Bronchial epithelial cell (primary cell): ENCODE data around the gene ITGB2. TPM values are rescaled to one million over a fixed set of nuclear protein-coding genes. Genes with fewer than 3 reads are reported as not detected.

ENCODE experiments used
- DNase-seq: peaks from one replicate; pipeline ENCODE4 v3.0.0-alpha.2; 2010; ENCODE audit warnings: low read depth
- FAIRE-seq: peaks from 2 replicates; lab custom pipeline; 2011; peaks lifted over from hg19 to GRCh38; lab: Jason Lieb, UNC
- H3K27me3 ChIP-seq: 2 replicates; pipeline ENCODE4 v1.5.1; 2011; ENCODE audit warnings: low read length; ENCODE audit not compliant: control insufficient read depth, insufficient read depth
- H3K36me3 ChIP-seq: 2 replicates; pipeline ENCODE4 v1.5.1; 2011; ENCODE audit warnings: low read length; ENCODE audit not compliant: control insufficient read depth, insufficient read depth
- H3K4me3 ChIP-seq: 2 replicates; pipeline ENCODE4 v1.5.1; 2011; ENCODE audit warnings: mild to moderate bottlenecking, low read depth, low read length, control low read depth
- total RNA-seq: library from RNA; depleted of rRNA; stranded (reverse); fragments of >200 nt; gene quantifications from 2 replicates; pipeline ENCODE4 v1.2.1, GENCODE V29; 2014
- TF ChIP-seq, protein P1 (sequence below): IDR thresholded peaks from 2 replicates; pipeline ENCODE4 v1.5.1; 2011; ENCODE audit warnings: mild to moderate bottlenecking, moderate library complexity, low read length, control low read depth, inconsistent platforms; ENCODE audit not compliant: insufficient read depth, severe bottlenecking

The ITGB2 gene
- 0.26 and 1.1 TPM in 2 replicates for total RNA-seq

DNA sequence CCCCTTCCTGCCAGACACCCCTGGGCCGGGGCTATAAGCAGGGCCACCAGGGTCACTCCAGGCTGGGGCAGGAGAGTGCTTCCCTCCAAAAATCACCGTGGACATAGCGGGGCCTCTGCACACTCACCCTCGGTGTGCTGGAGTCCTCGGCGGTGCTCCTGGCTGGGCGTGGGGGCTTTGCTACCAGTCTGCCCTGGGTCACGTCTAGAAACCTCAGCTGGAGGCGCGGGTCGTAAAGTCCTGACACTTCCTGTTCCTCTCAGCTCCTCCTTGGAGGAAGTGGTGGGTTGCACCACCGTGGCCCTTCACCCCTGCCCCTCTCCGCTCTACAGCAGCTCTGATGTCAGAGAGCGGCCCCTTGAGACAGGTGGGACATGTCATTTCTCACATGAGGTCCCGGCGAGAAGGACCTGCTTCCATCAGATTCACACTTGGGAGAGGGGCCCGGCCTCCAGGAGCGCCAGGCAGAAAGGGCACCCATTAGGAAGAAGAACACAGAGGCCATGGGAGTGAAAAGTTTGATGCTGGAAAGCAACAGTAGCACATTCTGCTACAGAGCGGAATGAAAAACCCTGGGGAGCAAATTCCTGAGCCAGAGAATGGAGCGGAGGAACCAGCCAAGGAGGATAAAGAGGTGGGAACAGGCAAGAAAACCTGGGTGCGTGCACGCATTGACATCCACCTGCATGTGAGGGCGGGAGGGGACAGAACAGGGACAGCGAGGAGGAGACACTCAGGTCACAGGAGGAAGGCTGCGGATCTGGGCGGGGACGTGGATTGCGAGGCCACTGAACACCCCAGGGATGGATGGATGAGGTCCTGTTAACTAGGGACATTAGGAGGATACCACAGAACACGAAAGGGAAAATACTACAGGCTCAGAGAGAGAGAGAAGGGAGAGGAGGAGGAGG is at the start of gene ITGB2:
Gene ITGB2 (minus strand): TSS at position 206 of the 911 bp plus-strand sequence. CDS start 10,117 bp downstream, outside the sequence.
- no peak for DNase-seq
- H3K4me3 ChIP-seq, result no peak within 1 kb of the TSS
- TF ChIP-seq, protein P1, sequence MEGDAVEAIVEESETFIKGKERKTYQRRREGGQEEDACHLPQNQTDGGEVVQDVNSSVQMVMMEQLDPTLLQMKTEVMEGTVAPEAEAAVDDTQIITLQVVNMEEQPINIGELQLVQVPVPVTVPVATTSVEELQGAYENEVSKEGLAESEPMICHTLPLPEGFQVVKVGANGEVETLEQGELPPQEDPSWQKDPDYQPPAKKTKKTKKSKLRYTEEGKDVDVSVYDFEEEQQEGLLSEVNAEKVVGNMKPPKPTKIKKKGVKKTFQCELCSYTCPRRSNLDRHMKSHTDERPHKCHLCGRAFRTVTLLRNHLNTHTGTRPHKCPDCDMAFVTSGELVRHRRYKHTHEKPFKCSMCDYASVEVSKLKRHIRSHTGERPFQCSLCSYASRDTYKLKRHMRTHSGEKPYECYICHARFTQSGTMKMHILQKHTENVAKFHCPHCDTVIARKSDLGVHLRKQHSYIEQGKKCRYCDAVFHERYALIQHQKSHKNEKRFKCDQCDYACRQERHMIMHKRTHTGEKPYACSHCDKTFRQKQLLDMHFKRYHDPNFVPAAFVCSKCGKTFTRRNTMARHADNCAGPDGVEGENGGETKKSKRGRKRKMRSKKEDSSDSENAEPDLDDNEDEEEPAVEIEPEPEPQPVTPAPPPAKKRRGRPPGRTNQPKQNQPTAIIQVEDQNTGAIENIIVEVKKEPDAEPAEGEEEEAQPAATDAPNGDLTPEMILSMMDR, result no peak
- no peak for FAIRE-seq
- no peaks in the 10 kb centered on the region for H3K27me3 ChIP-seq
- no peaks in the 10 kb centered on the region for H3K36me3 ChIP-seq

GRCh38 chr21:44969931-44970755 is 49.4 kb upstream of the ITGB2 start:
- DNase-seq (no peak), FAIRE-seq (peak; percentile 87)
- TF ChIP-seq, protein P1, result no peak
- Histone ChIP-seq H3K4me3 (no peak overlapping the region), H3K27me3 (no peaks in the 10 kb centered on the region), H3K36me3 (peaks cover 13% of the 10 kb centered on the region)

DNA sequence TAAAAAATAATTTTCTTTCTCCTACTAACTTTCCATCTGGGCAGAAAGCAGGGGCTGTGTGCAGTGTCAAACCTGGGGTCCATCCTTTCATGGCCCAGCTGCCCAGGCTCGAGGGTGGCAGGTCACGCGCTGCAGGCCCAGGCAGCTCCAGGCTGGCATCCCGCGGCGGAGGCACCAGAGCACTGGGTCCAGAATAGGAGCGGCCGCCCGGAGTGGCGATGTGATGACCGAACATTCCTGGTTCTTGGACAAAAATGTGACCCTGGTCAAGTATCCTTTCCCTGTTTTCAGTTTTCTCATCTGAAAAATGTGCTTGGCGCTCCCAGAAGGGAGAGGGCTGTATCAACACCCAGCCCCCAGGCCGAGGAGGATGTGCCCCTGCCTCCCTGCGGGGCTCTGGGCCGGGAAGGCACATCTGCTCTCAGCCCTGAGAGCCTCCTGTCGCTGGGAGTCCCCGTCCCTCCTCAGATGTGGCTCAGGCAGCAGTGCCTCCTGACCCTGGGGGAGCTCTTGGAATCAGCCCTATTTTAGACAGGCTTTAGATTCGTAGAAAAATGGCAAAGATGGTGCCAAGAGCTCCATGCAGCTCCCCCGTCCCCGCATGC is 48.5 kb upstream of the ITGB2 start:
- H3K27me3 ChIP-seq, result no peaks in the 10 kb centered on the region
- no peak overlapping the region for H3K4me3 ChIP-seq
- FAIRE-seq, result no peak
- peaks cover 13% of the 10 kb centered on the region for H3K36me3 ChIP-seq
- TF ChIP-seq, protein P1, result no peak
- DNase-seq, result no peak

- FAIRE-seq, result no peak
These were observed 46.7 kb upstream of the ITGB2 start for GRCh38 chr21:44967082-44968047.

More at GRCh38 chr21:44967082-44968047, 46.7 kb upstream of the ITGB2 start:
- Histone ChIP-seq H3K4me3 (no peak overlapping the region), H3K36me3 (peaks cover 14% of the 10 kb centered on the region), H3K27me3 (no peaks in the 10 kb centered on the region)
- DNase-seq, result no peak
- TF ChIP-seq, protein P1, result no peak
